Measurements from ENCODE around the gene STRIP1. TPM values are rescaled to one million over a fixed set of nuclear protein-coding genes. Genes with fewer than 3 reads are reported as not detected.
"Not testable (repeated sequence)": the region's sequence is repeated elsewhere in the genome, so short reads cannot be mapped to it uniquely, and the experiment has no call there.

STRIP1 gene
- total RNA-seq, 1 donor from 2014 or later, result 39.4 TPM

- DNase-seq (ENCODE audit: low spot score), result no peak
These were observed 34.4 kb downstream of the STRIP1 start for GRCh38 chr1:110068646-110069403.

- DNase-seq (ENCODE audit: low spot score), result no peak
These were observed 35.2 kb downstream of the STRIP1 start for GRCh38 chr1:110069404-110070281.

DNA sequence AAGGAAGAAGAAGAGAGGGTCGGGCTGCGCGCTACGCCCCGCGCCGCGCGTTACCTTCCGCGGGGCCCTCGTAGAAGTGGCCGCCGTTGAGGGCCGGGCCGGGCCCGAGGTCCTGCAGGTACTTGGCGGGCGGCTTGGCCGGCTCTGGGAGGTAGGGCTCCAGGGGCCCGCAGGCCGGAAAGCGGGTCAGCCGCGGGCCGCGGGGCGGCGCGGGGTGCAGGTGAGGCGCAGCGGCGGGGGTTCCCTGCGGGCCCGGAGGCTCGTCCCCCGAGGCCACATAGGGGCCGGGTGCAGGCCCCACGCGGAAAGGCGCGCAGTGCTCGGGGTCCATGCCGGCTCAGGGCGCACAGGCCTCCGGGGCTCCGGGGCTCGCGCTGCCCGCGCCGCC lies 35.9 kb downstream of the STRIP1 start:
- DNase-seq (ENCODE audit: low spot score), result no peak

DNA sequence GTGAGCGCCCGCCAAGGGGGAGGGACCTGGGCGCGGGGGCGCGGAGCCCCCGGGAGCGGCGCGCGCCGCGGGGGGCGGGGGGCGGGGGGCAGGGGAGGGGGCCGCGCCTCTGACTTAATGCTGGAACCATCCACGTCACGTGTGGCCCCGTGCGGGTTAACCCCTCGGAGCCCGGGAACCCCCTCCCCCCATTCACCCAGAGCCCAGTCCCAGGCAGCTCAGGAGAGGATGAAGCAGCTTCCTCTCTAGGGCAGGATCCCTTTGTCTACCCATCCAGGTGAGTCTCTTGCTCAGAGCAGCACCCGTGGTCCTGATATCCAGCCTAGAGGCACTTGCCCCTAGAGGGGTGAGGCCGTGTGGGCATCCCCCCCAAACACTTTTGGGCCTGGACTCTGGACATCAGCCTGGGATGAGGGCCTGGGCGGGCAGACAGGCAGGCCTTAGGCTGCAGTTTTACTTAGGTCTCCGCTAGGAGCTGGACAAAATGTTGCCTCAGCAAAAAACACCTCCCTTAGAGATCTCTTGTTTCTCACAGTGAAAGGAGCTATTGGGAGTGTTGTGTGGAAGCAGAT lies 36.3 kb downstream of the STRIP1 start, which contains the start of gene ALX3:
Gene ALX3, minus strand, starts transcription at position 2 of the 572 bp plus-strand sequence. CDS start 60 bp downstream, outside the sequence.
- DNase-seq (ENCODE audit: low spot score), result no peak

DNA sequence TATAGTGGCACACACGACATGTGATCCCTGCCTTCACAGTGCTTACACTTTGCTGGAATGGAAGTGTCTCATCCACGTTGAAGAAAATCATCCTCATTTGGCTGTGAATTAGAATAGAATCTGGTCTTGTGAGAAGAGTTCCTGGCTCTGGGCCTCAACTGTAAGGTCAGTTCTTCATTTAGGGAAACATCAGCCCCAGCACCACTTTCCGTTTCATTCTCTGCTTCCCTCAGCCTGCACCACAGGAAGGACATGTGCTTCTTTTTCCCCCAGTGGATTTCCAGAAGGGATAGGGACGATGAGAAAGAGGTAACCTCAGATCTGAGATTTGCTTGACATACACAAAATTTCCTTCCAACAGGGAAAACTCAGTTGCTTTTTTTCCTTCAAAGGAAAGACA lies 39.7 kb downstream of the STRIP1 start:
- no peak for DNase-seq (ENCODE audit: low spot score)

DNA sequence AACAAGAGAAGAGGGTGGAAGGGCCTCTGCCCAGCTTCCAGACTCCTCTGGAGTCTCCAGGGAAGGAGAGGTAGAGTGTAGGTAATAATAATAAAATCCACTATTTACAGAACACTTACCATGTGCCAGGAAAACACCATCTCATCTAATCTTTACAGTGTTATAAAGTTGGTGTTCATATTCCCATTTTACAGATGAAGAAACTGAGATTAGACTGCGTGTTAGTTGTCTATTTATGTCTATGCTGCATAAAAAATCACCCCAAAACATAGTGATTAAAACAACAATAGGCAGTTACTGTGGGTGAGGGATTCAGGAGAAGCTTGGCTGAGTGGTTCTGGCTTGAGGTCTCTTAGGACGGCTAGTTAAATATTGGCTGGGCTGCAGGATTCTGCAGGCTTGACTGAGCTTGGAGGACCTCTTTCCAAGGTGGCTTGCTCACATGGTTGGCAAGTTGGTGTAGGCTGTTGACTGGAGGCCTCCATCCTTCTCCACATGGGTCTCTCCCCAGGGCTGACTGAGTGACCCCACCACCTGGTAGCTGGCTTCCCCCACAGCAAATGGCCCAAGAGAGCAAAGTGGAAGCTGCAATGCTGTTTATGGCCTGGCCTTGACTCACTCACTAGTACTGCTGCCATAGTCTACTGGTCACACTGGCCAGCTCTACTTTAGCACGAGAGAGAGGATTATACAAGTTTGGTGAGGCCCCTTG lies 42.5 kb downstream of the STRIP1 start:
- DNase-seq (ENCODE audit: low spot score), result no peak

- not testable (repeated sequence) for DNase-seq (ENCODE audit: low spot score)
These were observed 45.6 kb downstream of the STRIP1 start for GRCh38 chr1:110079995-110080394.

DNA sequence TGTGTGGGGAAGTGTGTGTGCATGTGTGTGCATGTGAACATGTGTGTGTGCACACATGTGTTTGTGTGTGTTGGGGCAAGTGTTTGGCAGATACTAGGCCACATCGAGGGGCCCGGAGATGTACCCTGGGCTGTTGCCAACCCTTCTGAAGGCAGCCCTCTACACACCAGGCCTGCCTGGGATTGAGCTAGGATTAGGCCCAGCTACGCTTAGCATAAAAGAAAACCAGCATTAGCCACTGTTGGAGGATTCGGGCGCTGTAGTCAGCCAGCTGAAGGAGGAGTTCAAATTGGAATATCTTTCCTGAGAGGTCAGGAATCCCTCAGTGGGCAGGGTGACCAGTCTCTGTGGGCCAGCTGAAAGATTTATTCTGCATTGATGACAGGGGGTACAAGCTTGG lies 46.6 kb downstream of the STRIP1 start:
- DNase-seq (ENCODE audit: low spot score), result no peak

- DNase-seq (ENCODE audit: low spot score), result no peak
These were observed 48.1 kb downstream of the STRIP1 start for GRCh38 chr1:110082477-110082876.

GRCh38 chr1:110083061-110083865 lies 48.8 kb downstream of the STRIP1 start:
- no peak for DNase-seq (ENCODE audit: low spot score)

DNA sequence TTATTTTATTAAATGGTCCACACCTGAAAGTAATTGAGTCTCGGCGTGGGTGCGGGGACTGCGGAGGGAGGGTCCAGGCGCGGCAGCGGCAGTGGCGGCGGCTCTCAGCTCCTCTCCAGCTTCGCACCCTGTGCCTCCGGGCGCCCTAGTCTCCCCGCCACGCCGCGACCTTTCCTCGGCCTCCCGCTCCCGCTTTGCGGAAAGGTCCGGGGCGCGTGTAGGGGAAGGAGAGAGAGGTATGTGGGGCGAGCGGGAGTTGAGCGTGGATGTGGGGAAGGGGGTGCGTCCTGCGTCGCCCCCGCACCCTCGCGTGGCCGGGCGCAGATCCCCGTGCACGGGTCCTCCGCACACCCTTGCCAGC lies 49.4 kb downstream of the STRIP1 start:
- DNase-seq (ENCODE audit: low spot score), result no peak

GRCh38 chr1:110084227-110085078 lies 50.0 kb downstream of the STRIP1 start:
- peak; percentile 52 for DNase-seq (ENCODE audit: low spot score)

GRCh38 chr1:110085671-110086070 lies 51.2 kb downstream of the STRIP1 start:
- DNase-seq (ENCODE audit: low spot score), result no peak

DNA sequence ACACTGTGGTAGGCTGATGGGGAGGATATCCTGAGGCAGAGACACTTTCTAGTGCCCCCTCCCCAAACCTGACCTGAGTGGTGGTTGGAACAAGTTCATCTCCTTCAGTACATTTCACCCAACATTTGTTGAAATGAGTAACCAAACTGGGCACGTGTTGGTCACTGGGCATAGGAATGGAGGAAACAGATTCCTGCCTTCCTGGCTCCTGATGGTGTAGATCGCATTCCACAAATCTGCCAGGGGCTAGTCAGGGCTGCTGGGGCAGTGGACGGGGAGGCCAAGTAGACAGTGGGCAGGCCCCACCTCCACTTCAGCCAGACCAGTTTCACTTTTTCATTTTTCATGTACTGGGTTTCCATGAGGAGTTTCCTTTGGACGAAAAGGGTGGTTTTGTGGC lies 52.5 kb downstream of the STRIP1 start:
- no peak for DNase-seq (ENCODE audit: low spot score)

DNA sequence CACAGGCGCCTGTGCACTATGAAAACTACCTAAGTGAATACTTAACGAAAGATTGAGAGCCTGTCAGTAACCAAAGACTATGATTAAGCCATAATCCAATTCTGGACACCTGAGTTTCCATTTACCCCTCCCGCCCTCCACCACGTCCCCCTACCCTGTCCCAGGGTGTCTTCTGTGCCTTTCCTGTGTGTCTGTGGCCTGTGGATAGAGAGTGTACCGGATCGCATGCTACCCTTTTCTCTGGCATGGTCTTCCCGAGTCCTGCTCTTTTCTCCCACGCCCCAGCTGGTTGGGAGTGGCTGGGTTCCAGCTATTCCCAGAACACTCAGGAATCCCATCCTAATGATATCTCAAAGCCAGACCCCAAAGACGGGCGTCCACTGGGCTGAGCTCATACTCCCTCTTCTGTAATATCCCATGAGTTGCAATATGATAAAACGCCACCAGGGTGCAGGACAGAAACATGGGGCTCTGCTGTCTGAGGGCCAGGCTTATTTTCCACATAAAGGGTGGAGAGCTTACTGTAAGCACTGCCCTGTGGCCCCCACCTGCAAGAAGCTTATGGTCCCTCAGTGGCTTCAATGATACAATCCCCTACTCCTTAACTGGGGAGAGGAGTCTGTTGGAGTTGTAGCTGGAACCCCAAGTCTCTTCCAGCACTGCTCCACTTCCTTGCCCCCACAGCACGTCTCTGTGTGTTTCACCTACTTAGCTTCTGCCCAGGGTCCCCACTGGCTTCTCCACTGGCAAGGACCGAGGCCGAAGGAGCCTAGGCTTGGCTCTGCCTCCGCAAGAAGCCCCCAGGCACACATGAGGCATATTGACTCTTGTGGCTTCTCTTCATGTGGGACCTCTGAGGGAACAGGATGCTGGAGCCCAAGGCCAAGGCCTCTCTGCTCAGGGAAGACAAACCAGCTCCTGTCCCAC lies 53.7 kb downstream of the STRIP1 start:
- peak; percentile 52 for DNase-seq (ENCODE audit: low spot score)

- DNase-seq (ENCODE audit: low spot score), result no peak
These were observed 54.4 kb downstream of the STRIP1 start for GRCh38 chr1:110088739-110089316.

DNA sequence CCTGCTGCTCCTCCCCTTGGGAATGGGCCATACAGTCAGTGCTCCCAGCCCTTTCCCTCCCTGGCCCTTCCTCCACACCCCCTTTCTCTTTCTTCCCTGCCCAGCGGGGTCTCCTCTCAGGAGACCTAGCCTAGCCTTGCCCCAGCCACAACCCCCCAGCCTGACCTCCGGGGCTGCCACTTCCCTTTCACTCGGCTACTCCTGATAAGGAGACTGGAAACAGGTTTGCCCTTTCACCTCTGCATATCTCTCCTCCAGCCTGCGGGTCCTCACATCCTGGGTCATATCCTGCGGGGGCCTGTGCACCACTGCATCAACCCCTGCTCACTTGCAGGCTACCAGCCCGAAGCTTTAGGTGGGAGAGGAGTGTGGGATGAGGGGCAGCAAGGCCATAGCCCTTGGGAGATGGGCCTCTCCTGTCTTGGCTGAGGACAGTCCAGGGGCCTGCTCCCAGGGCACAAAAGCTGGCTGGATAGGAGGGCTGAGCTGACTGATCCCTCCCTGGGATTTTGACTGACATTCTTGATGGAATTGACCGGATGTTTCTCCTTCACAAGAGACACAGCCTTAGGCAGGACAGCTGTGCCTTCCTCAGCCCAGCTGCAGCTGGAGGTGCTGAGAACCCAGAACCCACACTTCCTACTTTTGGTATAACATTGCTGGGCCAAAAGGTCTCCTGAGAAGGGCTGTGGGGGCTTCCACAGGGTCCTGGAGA lies 55.3 kb downstream of the STRIP1 start:
- no peak for DNase-seq (ENCODE audit: low spot score)

GRCh38 chr1:110091381-110091780 lies 57.0 kb downstream of the STRIP1 start:
- DNase-seq (ENCODE audit: low spot score), result no peak
